HepG2 (cell line): ENCODE data around the gene RPL3. TPM values are rescaled to one million over a fixed set of nuclear protein-coding genes. Genes with fewer than 3 reads are reported as not detected.

Experiments
- ARID4A ChIP-seq: sonication (generic); formaldehyde crosslinking; IDR thresholded peaks from 2 replicates; pipeline ENCODE4 v1.5.0; 2020; ENCODE audit warnings: mild to moderate bottlenecking, missing genetic modification reagents, borderline replicate concordance
- ATM ChIP-seq: fragments of 450-650 bp; IDR thresholded peaks from 2 replicates; pipeline ENCODE4 v1.7.1; 2017; ENCODE audit warnings: mild to moderate bottlenecking, borderline replicate concordance
- CENPX ChIP-seq: sonication (generic); formaldehyde crosslinking; IDR thresholded peaks from 2 replicates; pipeline ENCODE4 v1.9.0; 2021; ENCODE audit warnings: mild to moderate bottlenecking, missing genetic modification reagents, moderate library complexity
- HIC2 ChIP-seq: sonication (generic); formaldehyde crosslinking; IDR thresholded peaks from 2 replicates; pipeline ENCODE4 v1.9.0; 2022; ENCODE audit warnings: low read depth, missing genetic modification reagents
- KDM5A ChIP-seq: fragments of 200-600 bp; sonication (generic); IDR thresholded peaks from 2 replicates; pipeline ENCODE4 v1.7.0; 2018; ENCODE audit warnings: antibody characterized with exemption, mild to moderate bottlenecking, low read length, borderline replicate concordance
- MED1 ChIP-seq: sonication (generic); formaldehyde crosslinking; IDR thresholded peaks from 2 replicates; pipeline ENCODE4 v1.4.0; 2020; ENCODE audit warnings: missing genetic modification reagents
- RARA ChIP-seq: IDR thresholded peaks from 2 replicates; pipeline ENCODE4 v1.6.1; 2016; ENCODE audit warnings: missing genetic modification reagents, missing compliant biosample characterization
- SAP130 ChIP-seq: IDR thresholded peaks from 2 replicates; pipeline ENCODE4 v1.6.1; 2016; ENCODE audit warnings: low read depth
- TCF7L2 ChIP-seq: IDR thresholded peaks from 2 replicates; pipeline ENCODE4 v1.6.1; 2011; ENCODE audit warnings: mild to moderate bottlenecking, low read depth, low read length, moderate library complexity
- ZFP90 ChIP-seq: sonication (generic); formaldehyde crosslinking; IDR thresholded peaks from 2 replicates; pipeline ENCODE4 v1.8.0; 2022; ENCODE audit warnings: missing genetic modification reagents, mild to moderate bottlenecking, inconsistent platforms, borderline replicate concordance
- ZFP91 ChIP-seq: sonication (generic); formaldehyde crosslinking; IDR thresholded peaks from 2 replicates; pipeline ENCODE4 v1.9.0; 2022; ENCODE audit warnings: missing genetic modification reagents, mild to moderate bottlenecking, borderline replicate concordance
- ZNF274 ChIP-seq: sonication (generic); formaldehyde crosslinking; IDR thresholded peaks from 2 replicates; pipeline ENCODE4 v1.5.1; 2020; ENCODE audit warnings: mild to moderate bottlenecking, missing genetic modification reagents
- ZNF7 ChIP-seq: IDR thresholded peaks from 2 replicates; pipeline ENCODE4 v1.6.1; 2016; ENCODE audit warnings: missing biosample characterization, missing genetic modification reagents
- polyA plus RNA-seq, 8 experiments: library from polyadenylated mRNA; depleted of rRNA in 3 of 8; stranded (reverse) in 7 of 8; unstranded in 1 of 8; fragments of >200 nt; fragmentation: Illumina TruSeq in 4 of 8; extraction: Trizol in 4 of 8; gene quantifications; 2 replicates each; pipeline versions ENCODE4 v1.2.1 to v1.2.3, GENCODE V29; 2011 to 2016; ENCODE audit warnings: low read depth in 4 of 8, missing spikeins in 1 of 8, mixed read lengths in 1 of 8; ENCODE audit not compliant: insufficient read depth in 1 of 8
- total RNA-seq, 5 experiments: library from RNA; depleted of rRNA; stranded (reverse); fragments of >200 nt; fragmentation: Illumina TruSeq; extraction: Trizol; gene quantifications; 2 replicates each; pipeline ENCODE4 v1.2.3, GENCODE V29; 2016; ENCODE audit warnings: low read depth in 1 of 5
- TF ChIP-seq, protein P1 (sequence below): sonication (generic); formaldehyde crosslinking; conservative IDR thresholded peaks from 2 replicates; pipeline ENCODE4 v1.4.0; 2020; ENCODE audit warnings: missing genetic modification reagents

The RPL3 gene
- total and polyA plus RNA-seq, 2 of the 13 experiments (the other 11 are each of a cell fraction or from before 2014, with no cell fraction given): 1,051 to 3,279 TPM

DNA sequence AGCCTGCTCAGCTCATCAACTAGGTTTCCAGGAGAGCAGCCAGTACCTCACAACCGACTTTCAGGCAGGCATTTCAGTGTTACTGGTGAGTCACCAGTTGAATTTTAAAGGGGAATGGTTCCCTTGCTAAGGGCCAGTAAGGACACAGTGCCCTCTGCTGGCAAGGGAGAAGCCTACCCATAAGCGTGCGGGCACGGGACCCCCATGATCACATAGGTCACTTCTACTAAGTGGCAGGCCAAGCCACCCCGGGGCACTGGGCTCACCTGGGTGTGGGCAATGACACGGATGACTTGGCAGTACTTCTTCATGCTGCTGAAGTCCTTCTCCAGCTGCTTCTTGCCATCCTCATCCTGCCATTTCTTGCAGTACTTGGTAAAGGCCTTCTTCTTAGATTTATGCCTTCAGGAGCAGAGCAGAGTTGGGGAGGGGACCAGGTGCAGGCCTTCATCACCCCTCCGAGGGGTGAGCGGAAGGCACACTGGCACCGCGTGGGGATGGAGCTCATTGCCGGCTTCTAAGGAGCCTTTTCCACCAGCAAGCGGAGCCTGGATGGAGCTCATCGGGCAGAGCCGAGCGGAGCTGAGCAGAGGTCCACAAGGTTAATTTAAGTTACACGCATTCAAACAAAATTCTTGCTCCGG lies 2.9 kb downstream of the RPL3 start (continued):
- TF ChIP-seq ARID4A (CRISPR knock-in tag): peak; percentile 40; the same call in 1 of the 2 replicates
- TF ChIP-seq ZFP90 (CRISPR knock-in tag): no peak
- 0 out of 2 replicates have a peak, but pooled peaks have one; percentile 30 for TF ChIP-seq ZNF274 (CRISPR knock-in tag)
- TF ChIP-seq HIC2 (CRISPR knock-in tag): 0 out of 2 replicates have a peak, but pooled peaks have one; percentile 33
- TF ChIP-seq, protein P1, sequence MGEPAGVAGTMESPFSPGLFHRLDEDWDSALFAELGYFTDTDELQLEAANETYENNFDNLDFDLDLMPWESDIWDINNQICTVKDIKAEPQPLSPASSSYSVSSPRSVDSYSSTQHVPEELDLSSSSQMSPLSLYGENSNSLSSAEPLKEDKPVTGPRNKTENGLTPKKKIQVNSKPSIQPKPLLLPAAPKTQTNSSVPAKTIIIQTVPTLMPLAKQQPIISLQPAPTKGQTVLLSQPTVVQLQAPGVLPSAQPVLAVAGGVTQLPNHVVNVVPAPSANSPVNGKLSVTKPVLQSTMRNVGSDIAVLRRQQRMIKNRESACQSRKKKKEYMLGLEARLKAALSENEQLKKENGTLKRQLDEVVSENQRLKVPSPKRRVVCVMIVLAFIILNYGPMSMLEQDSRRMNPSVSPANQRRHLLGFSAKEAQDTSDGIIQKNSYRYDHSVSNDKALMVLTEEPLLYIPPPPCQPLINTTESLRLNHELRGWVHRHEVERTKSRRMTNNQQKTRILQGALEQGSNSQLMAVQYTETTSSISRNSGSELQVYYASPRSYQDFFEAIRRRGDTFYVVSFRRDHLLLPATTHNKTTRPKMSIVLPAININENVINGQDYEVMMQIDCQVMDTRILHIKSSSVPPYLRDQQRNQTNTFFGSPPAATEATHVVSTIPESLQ (CRISPR knock-in tag): no peak
- peak; percentile 74 for TF ChIP-seq SAP130
- TF ChIP-seq ZFP91: peak; percentile 92
- no peak for TF ChIP-seq ATM
- TF ChIP-seq MED1: 0 out of 2 replicates have a peak, but pooled peaks have one; percentile 31
- no peak for TF ChIP-seq TCF7L2
- TF ChIP-seq ZNF7 (CRISPR knock-in tag): no peak
- 0 out of 2 replicates have a peak, but pooled peaks have one; percentile 3 for TF ChIP-seq KDM5A
- TF ChIP-seq CENPX (CRISPR knock-in tag): no peak
- TF ChIP-seq RARA (CRISPR knock-in tag): 0 out of 2 replicates have a peak, but pooled peaks have one; percentile 10
